NCI-H187 treated with DMSO at 0.1 percent for 48 hours (cell line): ENCODE measurements around the gene KLF14.
"Not testable (repeated sequence)": the region's sequence is repeated elsewhere in the genome, so short reads cannot be mapped to it uniquely, and the experiment has no call there.

Experiments used
- DNase-seq: peaks from one replicate; lab custom pipeline; 2025; lab: John Stamatoyannopoulos, UW

KLF14 gene

GRCh38 chr7:130719541-130719940 lies 14.5 kb downstream of the KLF14 start:
- no peak for DNase-seq

- no peak for DNase-seq
Observed at GRCh38 chr7:130712416-130712815, 21.6 kb downstream of the KLF14 start.

- DNase-seq, result no peak
Observed at GRCh38 chr7:130708766-130709165, 25.2 kb downstream of the KLF14 start.

- DNase-seq, result no peak
Observed at GRCh38 chr7:130708001-130708400, 26.0 kb downstream of the KLF14 start.

GRCh38 chr7:130703851-130704250 lies 30.2 kb downstream of the KLF14 start:
- no peak for DNase-seq

- DNase-seq, result no peak
Observed at GRCh38 chr7:130701650-130702049, 32.4 kb downstream of the KLF14 start.

- DNase-seq, result no peak
Observed at GRCh38 chr7:130700760-130701159, 33.2 kb downstream of the KLF14 start.

GRCh38 chr7:130699686-130700085 lies 34.3 kb downstream of the KLF14 start:
- no peak for DNase-seq

GRCh38 chr7:130697820-130698219 lies 36.2 kb downstream of the KLF14 start:
- DNase-seq, result no peak

- no peak for DNase-seq
Observed at GRCh38 chr7:130695840-130696239, 38.2 kb downstream of the KLF14 start.

- not testable (repeated sequence) for DNase-seq
Observed at GRCh38 chr7:130692396-130692795, 41.6 kb downstream of the KLF14 start.

- no peak for DNase-seq
Observed at GRCh38 chr7:130689683-130690082, 44.3 kb downstream of the KLF14 start.

- no peak for DNase-seq
Observed at GRCh38 chr7:130683026-130683425, 51.0 kb downstream of the KLF14 start.
